Measurements from ENCODE around the gene PTBP1.

The PTBP1 gene

DNA sequence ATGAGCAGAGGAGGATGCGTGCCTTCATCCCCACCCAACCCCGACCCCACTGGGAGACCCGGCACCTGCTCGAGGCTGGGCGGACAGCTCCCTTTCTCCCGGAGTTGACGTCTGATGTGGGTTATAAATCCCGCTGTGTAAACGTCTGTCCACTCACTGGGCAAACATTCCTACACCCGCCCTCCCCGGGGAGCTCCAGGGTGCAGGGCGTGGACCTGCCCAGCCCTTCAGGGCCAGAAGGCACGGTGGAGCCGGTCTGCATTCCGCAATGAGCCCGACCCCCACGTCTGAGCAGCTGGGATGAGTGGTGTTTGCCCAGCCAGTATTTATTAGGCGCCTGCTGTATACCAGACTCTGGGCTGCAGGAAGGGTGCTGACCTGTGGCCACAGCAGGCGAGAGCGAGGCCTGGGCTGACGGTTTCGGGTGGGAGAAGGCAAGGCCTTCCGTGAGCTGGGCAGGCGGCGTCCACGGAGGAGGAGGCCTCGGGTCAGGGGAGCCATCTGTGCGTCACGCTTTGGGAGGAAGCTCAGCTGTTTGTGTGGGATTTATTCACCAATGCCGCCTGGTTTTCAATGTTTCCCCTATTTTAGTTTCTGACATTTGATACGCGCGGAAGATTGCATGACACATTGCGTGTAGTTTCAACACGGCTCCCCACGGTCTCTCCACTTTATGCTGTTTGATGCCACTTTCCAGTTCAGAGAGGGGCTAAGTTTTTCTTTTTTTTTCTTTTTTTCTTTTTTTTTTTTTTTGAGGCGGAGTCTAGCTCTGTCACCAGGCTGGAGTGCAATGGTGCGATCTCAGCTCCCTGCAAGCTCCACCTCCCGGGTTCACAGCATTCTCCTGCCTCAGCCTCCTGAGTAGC, 44.4 kb upstream of the PTBP1 start:
- no peak overlapping the region for H2BK5ac ChIP-seq (ENCODE audit: low read length)
- DNase-seq = no peak

DNA sequence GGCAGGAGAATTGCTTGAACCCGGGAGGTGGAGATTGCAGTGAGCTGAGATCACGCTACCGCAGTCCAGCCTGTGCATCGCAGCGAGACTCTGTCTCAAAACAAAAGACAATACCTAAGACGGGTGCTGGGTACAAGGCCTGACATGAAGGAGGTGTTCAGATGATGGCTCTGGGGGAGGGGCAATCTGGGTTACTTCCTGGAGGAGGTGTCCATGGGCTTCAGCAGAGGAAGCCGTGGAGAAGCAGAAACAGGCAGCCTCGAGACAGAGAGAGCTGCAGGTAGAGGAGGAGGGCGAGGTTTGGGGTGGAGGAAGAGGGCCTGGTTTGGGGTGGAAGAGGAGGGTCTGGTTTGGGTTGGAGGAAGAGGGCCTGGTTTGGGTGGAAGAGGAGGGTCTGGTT, 42.7 kb upstream of the PTBP1 start:
- no peak overlapping the region for H3K9ac ChIP-seq (ENCODE audit: low read length)
- H2BK120ac ChIP-seq (ENCODE audit: low read depth, low read length) = no peak overlapping the region
- H3K4me1 ChIP-seq (ENCODE audit: control insufficient read depth, low read depth, low read length) = no peaks in the 10 kb centered on the region
- no peaks in the 10 kb centered on the region for H3K36me3 ChIP-seq (ENCODE audit: control insufficient read depth, insufficient read depth, low read length)
- DNase-seq = no peak
- H3K23ac ChIP-seq (ENCODE audit: low read length) = no peak overlapping the region
- H4K5ac ChIP-seq (ENCODE audit: low read length) = no peak overlapping the region
- no peaks in the 10 kb centered on the region for H3K79me2 ChIP-seq (ENCODE audit: control insufficient read depth, insufficient read depth, low read length)
- no peak overlapping the region for H3K18ac ChIP-seq (ENCODE audit: low read length)
- H3K27me3 ChIP-seq (ENCODE audit: insufficient read depth, low read length, poor library complexity) = no peaks in the 10 kb centered on the region
- no peaks in the 10 kb centered on the region for H3K79me1 ChIP-seq (ENCODE audit: low read length)
- no peak overlapping the region for H3K4me2 ChIP-seq (ENCODE audit: low read length)
- no peak overlapping the region for H2AK5ac ChIP-seq (ENCODE audit: low read length)
- no peak overlapping the region for H3K4ac ChIP-seq (ENCODE audit: low read depth, low read length)
- H3K4me3 ChIP-seq (ENCODE audit: low read length) = no peak overlapping the region
- H4K8ac ChIP-seq (ENCODE audit: low read depth, low read length) = no peak overlapping the region
- no peak overlapping the region for H2BK15ac ChIP-seq (replicated peaks; ENCODE audit: low read depth)
- no peak overlapping the region for H2BK5ac ChIP-seq (ENCODE audit: low read length)
- no CpG with 5 or more reads among the region's 9 CpGs for WGBS (ENCODE audit: extremely low coverage, insufficient coverage, low lambda C conversion rate)
- no peak overlapping the region for H3K56ac ChIP-seq (ENCODE audit: low read length)
- H3K27ac ChIP-seq (ENCODE audit: low read depth, low read length) = no peak overlapping the region

More for the DNA sequence above, 44.4 kb upstream of the PTBP1 start:
- no peaks in the 10 kb centered on the region for H3K4me1 ChIP-seq (ENCODE audit: control insufficient read depth, low read depth, low read length)
- no peak overlapping the region for H2BK120ac ChIP-seq (ENCODE audit: low read depth, low read length)
- no peak overlapping the region for H3K4ac ChIP-seq (ENCODE audit: low read depth, low read length)
- H3K4me3 ChIP-seq (ENCODE audit: low read length) = no peak overlapping the region
- no peak overlapping the region for H4K8ac ChIP-seq (ENCODE audit: low read depth, low read length)
- H3K56ac ChIP-seq (ENCODE audit: low read length) = peak overlapping the region; percentile 49
- no peak overlapping the region for H3K9ac ChIP-seq (ENCODE audit: low read length)
- H3K79me1 ChIP-seq (ENCODE audit: low read length) = no peaks in the 10 kb centered on the region
- H3K18ac ChIP-seq (ENCODE audit: low read length) = no peak overlapping the region
- no peak overlapping the region for H4K5ac ChIP-seq (ENCODE audit: low read length)
- no peaks in the 10 kb centered on the region for H3K79me2 ChIP-seq (ENCODE audit: control insufficient read depth, insufficient read depth, low read length)
- WGBS (ENCODE audit: extremely low coverage, insufficient coverage, low lambda C conversion rate) = no CpG with 5 or more reads among the region's 39 CpGs
- H3K27ac ChIP-seq (ENCODE audit: low read depth, low read length) = no peak overlapping the region
- H3K23ac ChIP-seq (ENCODE audit: low read length) = no peak overlapping the region
- no peak overlapping the region for H2BK15ac ChIP-seq (replicated peaks; ENCODE audit: low read depth)
- H2AK5ac ChIP-seq (ENCODE audit: low read length) = no peak overlapping the region
- no peaks in the 10 kb centered on the region for H3K36me3 ChIP-seq (ENCODE audit: control insufficient read depth, insufficient read depth, low read length)
- H3K27me3 ChIP-seq (ENCODE audit: insufficient read depth, low read length, poor library complexity) = no peaks in the 10 kb centered on the region
- H3K4me2 ChIP-seq (ENCODE audit: low read length) = no peak overlapping the region

DNA sequence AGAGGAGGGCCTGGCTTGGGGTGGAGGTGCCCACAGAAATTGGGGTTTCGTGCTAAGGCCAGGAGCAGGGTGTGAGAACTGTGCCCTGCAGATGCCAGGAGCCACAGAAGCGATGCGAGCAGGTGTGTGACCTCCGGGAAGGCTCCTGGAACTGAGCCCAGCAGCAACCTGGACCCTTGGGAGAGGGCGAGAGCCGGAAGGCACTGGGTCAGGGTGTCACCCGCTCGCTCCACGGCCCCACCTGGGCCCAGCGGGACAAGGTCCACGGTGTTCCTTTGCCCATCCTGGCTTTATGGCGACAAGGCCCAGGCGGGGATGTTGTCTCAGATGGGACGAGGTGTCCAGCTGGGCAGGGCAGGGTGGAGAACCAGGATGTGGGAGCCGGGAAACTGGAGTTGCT, 42.2 kb upstream of the PTBP1 start:
- Histone ChIP-seq H3K4me1 (ENCODE audit: control insufficient read depth, low read depth, low read length) (no peaks in the 10 kb centered on the region), H3K4me2 (ENCODE audit: low read length) (no peak overlapping the region), H3K79me1 (ENCODE audit: low read length) (no peaks in the 10 kb centered on the region), H4K8ac (ENCODE audit: low read depth, low read length) (no peak overlapping the region), H3K27me3 (ENCODE audit: insufficient read depth, low read length, poor library complexity) (no peaks in the 10 kb centered on the region), H3K9ac (ENCODE audit: low read length) (no peak overlapping the region), H3K23ac (ENCODE audit: low read length) (no peak overlapping the region), H3K18ac (ENCODE audit: low read length) (no peak overlapping the region), H3K79me2 (ENCODE audit: control insufficient read depth, insufficient read depth, low read length) (no peaks in the 10 kb centered on the region), H3K36me3 (ENCODE audit: control insufficient read depth, insufficient read depth, low read length) (no peaks in the 10 kb centered on the region), H3K4ac (ENCODE audit: low read depth, low read length) (no peak overlapping the region), H3K56ac (ENCODE audit: low read length) (no peak overlapping the region), H2BK15ac (replicated peaks; ENCODE audit: low read depth) (no peak overlapping the region), H2BK120ac (ENCODE audit: low read depth, low read length) (no peak overlapping the region), H4K5ac (ENCODE audit: low read length) (no peak overlapping the region), H3K27ac (ENCODE audit: low read depth, low read length) (no peak overlapping the region), H2BK5ac (ENCODE audit: low read length) (no peak overlapping the region), H3K4me3 (ENCODE audit: low read length) (no peak overlapping the region), H2AK5ac (ENCODE audit: low read length) (no peak overlapping the region)
- no CpG with 5 or more reads among the region's 15 CpGs for WGBS (ENCODE audit: extremely low coverage, insufficient coverage, low lambda C conversion rate)
- no peak for DNase-seq

DNA sequence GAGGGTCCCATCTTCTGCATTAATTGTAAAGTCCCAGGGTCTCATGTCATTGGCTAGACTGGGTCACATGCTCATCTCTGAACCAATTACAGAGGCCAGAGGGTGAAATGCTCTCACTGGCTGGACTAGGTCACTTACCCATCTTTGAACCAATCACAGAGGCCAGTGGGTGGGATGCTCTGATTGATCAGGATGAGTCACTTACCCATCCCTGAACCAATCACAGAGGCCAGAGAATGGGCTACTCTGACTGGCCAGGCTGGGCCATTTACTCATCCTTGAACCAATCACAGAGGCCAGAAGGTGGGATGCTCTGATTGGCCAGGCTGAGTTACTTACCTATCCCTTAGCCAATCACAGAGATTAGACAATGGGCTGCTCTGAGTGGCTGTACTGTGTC, 41.0 kb upstream of the PTBP1 start:
- H2BK5ac ChIP-seq (ENCODE audit: low read length) = no peak overlapping the region
- H3K9ac ChIP-seq (ENCODE audit: low read length) = no peak overlapping the region
- no peak overlapping the region for H4K8ac ChIP-seq (ENCODE audit: low read depth, low read length)
- no peak overlapping the region for H3K27ac ChIP-seq (ENCODE audit: low read depth, low read length)
- no peak overlapping the region for H3K4me3 ChIP-seq (ENCODE audit: low read length)
- no peak overlapping the region for H3K4ac ChIP-seq (ENCODE audit: low read depth, low read length)
- no peak overlapping the region for H3K56ac ChIP-seq (ENCODE audit: low read length)
- DNase-seq = peak; percentile 80
- no peaks in the 10 kb centered on the region for H3K79me1 ChIP-seq (ENCODE audit: low read length)
- no peak overlapping the region for H3K23ac ChIP-seq (ENCODE audit: low read length)
- no peaks in the 10 kb centered on the region for H3K27me3 ChIP-seq (ENCODE audit: insufficient read depth, low read length, poor library complexity)
- H3K4me2 ChIP-seq (ENCODE audit: low read length) = no peak overlapping the region
- H3K18ac ChIP-seq (ENCODE audit: low read length) = no peak overlapping the region
- H2BK120ac ChIP-seq (ENCODE audit: low read depth, low read length) = no peak overlapping the region
- no peaks in the 10 kb centered on the region for H3K36me3 ChIP-seq (ENCODE audit: control insufficient read depth, insufficient read depth, low read length)
- H3K79me2 ChIP-seq (ENCODE audit: control insufficient read depth, insufficient read depth, low read length) = no peaks in the 10 kb centered on the region
- H4K5ac ChIP-seq (ENCODE audit: low read length) = no peak overlapping the region
- no peak overlapping the region for H2AK5ac ChIP-seq (ENCODE audit: low read length)
- H2BK15ac ChIP-seq (replicated peaks; ENCODE audit: low read depth) = no peak overlapping the region
- no peaks in the 10 kb centered on the region for H3K4me1 ChIP-seq (ENCODE audit: control insufficient read depth, low read depth, low read length)

DNA sequence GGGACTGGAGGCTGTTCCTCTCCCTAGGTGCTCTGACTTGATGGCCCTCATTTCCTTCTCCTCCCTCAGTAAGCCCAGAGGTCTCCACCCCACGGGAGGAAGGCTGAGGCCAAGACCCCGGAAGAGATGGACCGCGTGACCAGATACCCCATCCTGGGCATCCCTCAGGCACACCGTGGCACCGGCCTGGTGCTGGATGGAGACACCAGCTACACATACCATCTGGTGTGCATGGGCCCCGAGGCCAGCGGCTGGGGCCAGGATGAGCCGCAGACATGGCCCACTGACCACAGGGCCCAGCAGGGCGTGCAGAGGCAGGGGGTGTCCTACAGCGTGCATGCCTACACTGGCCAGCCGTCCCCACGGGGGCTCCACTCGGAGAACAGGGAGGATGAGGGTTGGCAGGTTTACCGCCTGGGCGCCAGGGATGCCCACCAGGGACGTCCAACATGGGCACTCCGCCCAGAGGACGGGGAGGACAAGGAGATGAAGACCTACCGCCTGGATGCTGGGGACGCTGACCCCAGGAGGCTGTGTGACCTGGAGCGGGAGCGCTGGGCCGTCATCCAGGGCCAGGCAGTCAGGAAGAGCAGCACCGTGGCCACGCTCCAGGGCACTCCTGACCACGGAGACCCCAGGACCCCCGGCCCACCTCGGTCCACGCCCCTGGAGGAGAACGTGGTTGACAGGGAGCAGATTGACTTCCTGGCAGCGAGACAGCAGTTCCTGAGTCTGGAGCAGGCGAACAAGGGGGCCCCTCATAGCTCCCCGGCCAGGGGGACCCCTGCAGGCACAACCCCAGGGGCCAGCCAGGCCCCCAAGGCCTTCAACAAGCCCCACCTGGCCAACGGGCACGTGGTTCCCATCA, 40.2 kb upstream of the PTBP1 start:
- H3K23ac ChIP-seq (ENCODE audit: low read length) = no peak overlapping the region
- no peak overlapping the region for H3K56ac ChIP-seq (ENCODE audit: low read length)
- no peaks in the 10 kb centered on the region for H3K79me1 ChIP-seq (ENCODE audit: low read length)
- DNase-seq = no peak
- no peak overlapping the region for H4K8ac ChIP-seq (ENCODE audit: low read depth, low read length)
- no peaks in the 10 kb centered on the region for H3K79me2 ChIP-seq (ENCODE audit: control insufficient read depth, insufficient read depth, low read length)
- H3K27ac ChIP-seq (ENCODE audit: low read depth, low read length) = no peak overlapping the region
- no peaks in the 10 kb centered on the region for H3K36me3 ChIP-seq (ENCODE audit: control insufficient read depth, insufficient read depth, low read length)
- H3K4me1 ChIP-seq (ENCODE audit: control insufficient read depth, low read depth, low read length) = no peaks in the 10 kb centered on the region
- H3K9ac ChIP-seq (ENCODE audit: low read length) = no peak overlapping the region
- H2BK120ac ChIP-seq (ENCODE audit: low read depth, low read length) = no peak overlapping the region
- H3K18ac ChIP-seq (ENCODE audit: low read length) = no peak overlapping the region
- no peak overlapping the region for H3K4ac ChIP-seq (ENCODE audit: low read depth, low read length)
- H2BK15ac ChIP-seq (replicated peaks; ENCODE audit: low read depth) = no peak overlapping the region
- no peak overlapping the region for H2AK5ac ChIP-seq (ENCODE audit: low read length)
- no peak overlapping the region for H3K4me3 ChIP-seq (ENCODE audit: low read length)
- no peaks in the 10 kb centered on the region for H3K27me3 ChIP-seq (ENCODE audit: insufficient read depth, low read length, poor library complexity)
- no peak overlapping the region for H4K5ac ChIP-seq (ENCODE audit: low read length)
- no peak overlapping the region for H3K4me2 ChIP-seq (ENCODE audit: low read length)
- no peak overlapping the region for H2BK5ac ChIP-seq (ENCODE audit: low read length)
- no CpG with 5 or more reads among the region's 36 CpGs for WGBS (ENCODE audit: extremely low coverage, insufficient coverage, low lambda C conversion rate)
